GM12872 (cell line): ENCODE measurements around the gene PMF1.

Source experiments
- TF ChIP-seq, protein P1 (sequence below): IDR thresholded peaks from 3 replicates; pipeline ENCODE4 v1.5.1; 2011; ENCODE audit warnings: low read depth, mild to moderate bottlenecking, low read length, moderate library complexity; ENCODE audit not compliant: insufficient read depth

PMF1 gene

DNA sequence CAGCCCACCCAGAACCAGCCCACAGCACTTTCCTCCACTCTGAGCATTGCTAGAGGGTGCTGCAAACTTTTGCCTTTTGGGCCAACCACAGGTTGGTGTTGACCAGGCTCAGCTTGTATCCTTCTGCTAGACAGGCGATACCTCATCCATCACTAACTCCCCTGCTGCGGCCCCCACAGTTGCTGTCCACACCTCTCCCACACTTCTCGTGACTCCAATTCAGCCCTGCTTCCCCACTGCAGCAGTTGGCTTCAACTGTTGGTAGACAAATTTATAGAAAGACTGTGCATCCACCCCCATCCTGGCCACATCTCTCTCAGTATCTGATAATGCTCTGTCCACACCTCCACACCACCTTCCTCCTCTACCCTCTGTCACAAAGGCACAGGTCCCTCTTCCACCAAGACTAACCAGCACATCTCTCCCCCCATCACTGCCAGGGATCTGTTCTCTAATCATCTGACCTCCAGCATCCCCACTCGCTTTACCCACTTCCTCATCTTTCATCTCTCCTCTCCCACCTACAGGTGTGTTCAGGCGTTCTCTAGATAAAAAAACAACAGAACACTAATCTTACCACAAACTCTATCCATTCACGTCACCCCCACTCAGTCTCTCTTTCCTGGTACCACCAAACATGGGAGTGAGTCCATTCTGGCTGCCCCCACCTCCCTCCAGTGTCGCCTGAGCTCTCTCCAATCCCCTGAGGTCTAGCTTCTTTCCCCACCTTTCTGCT, 34.7 kb upstream of the PMF1 start:
- TF ChIP-seq, protein P1, sequence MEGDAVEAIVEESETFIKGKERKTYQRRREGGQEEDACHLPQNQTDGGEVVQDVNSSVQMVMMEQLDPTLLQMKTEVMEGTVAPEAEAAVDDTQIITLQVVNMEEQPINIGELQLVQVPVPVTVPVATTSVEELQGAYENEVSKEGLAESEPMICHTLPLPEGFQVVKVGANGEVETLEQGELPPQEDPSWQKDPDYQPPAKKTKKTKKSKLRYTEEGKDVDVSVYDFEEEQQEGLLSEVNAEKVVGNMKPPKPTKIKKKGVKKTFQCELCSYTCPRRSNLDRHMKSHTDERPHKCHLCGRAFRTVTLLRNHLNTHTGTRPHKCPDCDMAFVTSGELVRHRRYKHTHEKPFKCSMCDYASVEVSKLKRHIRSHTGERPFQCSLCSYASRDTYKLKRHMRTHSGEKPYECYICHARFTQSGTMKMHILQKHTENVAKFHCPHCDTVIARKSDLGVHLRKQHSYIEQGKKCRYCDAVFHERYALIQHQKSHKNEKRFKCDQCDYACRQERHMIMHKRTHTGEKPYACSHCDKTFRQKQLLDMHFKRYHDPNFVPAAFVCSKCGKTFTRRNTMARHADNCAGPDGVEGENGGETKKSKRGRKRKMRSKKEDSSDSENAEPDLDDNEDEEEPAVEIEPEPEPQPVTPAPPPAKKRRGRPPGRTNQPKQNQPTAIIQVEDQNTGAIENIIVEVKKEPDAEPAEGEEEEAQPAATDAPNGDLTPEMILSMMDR: no peak

DNA sequence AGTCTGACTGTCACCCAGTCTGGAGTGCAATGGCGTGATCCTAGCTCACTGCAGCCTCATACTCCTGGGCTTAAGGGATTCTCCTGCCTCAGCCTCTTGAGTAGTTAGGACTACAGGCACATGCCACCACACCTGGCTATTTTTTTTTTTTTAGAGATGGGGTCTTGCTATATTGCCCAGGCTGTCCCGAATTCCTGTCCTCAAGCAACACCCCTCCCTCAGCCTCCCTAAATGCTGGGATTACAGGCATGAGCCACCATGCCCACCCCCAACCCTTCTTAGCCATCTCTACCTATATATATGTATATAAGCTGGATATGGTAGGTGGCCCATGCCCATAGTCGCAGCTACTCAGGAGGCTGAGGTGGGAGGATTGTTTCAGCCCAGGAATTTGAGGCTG, 32.3 kb upstream of the PMF1 start:
- TF ChIP-seq, protein P1: no peak

DNA sequence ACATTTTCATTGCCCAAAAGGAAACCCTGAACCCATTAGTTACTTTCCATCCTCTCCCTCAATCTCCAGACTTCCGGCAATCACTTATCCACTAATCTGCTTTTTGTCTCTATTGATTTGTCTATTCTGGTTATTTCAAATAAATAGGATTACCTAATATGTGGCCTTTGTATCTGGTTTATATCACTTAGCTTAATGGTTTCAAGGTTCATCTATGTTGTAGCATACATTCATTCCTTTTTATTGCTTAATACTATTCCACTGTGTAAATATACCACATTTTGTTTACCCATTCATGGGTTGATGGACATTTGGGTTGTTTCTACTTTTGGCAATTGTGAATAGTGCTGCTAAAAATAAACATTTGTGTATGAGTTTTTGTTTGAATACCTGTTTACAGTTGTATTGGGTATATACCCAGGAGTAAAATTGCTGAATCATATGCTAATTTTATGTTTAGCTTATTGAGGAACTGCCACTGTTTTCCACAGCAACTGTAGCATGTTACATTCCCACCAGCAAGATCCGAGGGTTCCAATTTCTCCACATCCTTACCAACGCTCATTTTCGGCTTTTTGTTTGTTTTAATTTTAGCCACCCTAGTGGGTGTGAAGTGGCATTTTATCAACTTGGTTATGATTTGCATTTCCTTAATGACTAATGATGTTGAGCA, 21.4 kb upstream of the PMF1 start:
- TF ChIP-seq, protein P1: no peak

DNA sequence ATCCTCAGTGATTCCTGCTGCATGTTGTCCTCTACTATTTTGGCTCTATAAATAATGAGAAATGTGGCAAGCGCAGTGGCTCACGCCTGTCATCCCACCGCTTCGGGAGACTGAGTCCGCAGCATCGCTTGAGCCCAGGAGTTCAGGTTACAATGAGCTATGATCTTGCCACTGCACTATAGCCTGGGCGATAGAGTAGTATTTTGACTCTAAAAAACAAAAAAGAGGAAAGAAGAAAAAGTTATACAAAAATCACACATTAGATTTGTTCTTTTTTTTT, 19.7 kb upstream of the PMF1 start:
- TF ChIP-seq, protein P1: no peak

DNA sequence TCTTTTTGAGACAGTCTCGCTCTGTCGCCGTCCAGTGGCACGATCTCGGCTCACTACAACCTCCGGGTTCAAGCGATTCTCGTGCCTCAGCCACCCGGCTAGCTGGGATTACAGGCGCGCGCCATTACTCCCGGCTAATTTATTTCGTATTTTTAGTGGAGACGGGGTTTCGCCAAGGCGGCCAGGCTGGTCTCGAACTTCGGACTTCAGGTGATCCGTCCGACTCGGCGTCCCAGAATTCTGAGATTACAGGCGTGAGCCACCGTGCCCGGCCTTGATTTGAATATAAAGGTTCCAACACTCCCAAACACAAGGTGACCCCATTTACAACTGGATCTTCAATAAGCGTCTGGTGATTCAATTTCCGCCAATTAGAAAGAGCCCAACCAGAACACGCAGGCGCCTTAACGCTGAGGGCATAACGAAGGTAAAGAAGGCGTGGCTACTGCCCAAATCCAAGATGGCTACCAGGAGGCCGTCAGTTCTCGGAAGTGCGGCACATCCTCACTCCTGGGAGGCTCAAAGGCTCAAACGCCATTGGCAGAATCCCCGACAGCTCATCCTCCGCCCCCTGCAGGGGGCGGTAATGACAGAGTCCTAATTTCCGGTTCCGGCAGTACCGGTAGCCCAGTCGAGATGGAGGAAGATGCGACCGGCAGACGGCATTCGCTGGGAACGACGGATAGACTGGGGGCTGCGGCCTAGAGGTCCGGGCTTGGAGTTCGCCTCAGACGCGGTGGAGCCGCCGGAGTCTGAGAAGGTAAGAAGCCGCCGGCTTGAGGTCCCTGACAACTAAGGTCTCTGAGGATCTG, 19.1 kb upstream of the PMF1 start, which contains the start of gene SLC25A44:
SLC25A44 (plus strand) TSS at position 617 of the 812 bp plus-strand sequence. CDS start 5,744 bp downstream, outside the sequence.
- TF ChIP-seq, protein P1: peak; percentile 54

DNA sequence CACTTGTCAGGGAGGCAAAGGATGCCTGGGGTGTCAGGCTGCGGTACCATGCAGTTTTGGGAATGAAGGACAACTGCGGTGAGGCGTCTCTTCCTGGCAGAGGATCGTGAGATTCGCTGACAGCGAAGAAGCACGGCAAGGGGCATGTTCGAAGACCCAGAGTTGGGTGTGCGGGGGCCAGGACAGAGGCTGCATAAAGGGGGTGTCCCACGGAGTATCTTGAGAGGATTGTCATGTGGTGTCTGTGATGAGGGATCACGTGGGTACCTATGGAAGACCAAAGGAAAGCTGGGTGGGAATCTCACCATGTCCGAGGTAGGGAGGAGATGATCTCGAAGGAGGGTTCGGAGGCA, 18.5 kb upstream of the PMF1 start:
- TF ChIP-seq, protein P1: no peak

DNA sequence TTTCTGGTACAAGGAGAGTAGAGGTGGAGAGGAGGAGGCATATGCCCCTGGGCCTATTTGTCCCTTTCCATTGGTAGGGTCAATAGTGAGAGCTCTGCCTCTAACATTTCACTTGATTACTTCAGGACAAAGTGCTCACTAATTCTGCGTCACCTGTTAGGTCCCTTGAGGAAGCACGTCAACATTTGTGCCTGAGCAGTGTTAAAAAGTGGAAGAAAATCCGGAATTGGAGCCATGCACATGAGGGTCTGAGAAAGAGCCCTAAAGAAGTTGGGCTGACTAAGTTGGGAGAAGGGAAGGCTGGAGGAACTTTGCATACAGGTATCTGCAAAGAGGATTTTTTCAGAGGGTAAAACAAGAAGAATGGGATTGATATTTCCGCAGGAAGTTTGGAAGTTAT, 17.0 kb upstream of the PMF1 start:
- TF ChIP-seq, protein P1: no peak
